ENCODE results near the gene COL4A2. TPM values are rescaled to one million over a fixed set of nuclear protein-coding genes. Genes with fewer than 3 reads are reported as not detected.

The COL4A2 gene
- total RNA-seq, 1 experiment from 2014 or later: 66.0 TPM

- ChIA-PET POLR2A (no interaction called here), CTCF (interaction anchor here (0.7 to 1.3 kb wide), 3 partner anchors 10 to 51 kb away, joined by 3 to 4 read pairs (median 3); no protein-coding TSS in a partner anchor)
- Mint-ChIP-seq H3K27ac (ENCODE audit: low read depth, unreplicated experiment) (no peak overlapping the region), H3K4me1 (ENCODE audit: insufficient read depth, unreplicated experiment) (no peaks in the 10 kb centered on the region), H3K9me3 (ENCODE audit: unreplicated experiment) (no peaks in the 10 kb centered on the region), H3K4me3 (ENCODE audit: unreplicated experiment) (no peak overlapping the region), H3K27me3 (ENCODE audit: insufficient read depth, unreplicated experiment) (no peaks in the 10 kb centered on the region), H3K36me3 (ENCODE audit: insufficient read depth, unreplicated experiment) (peaks cover 12% of the 10 kb centered on the region)
- BruUV-seq (replicated peaks): no TSS peak
- intact Hi-C loops (cut with micrococcal nuclease): no loop called here
- TF ChIP-seq CTCF (IDR thresholded peaks at IDR 0.05; ENCODE audit: unreplicated experiment): no peak
- no peak for DNase-seq (ENCODE audit: unreplicated experiment)
Measured at GRCh38 chr13:110360598-110360997, 53.5 kb downstream of the COL4A2 start.

- no TSS peak for BruUV-seq (replicated peaks)
- H3K4me1 Mint-ChIP-seq (ENCODE audit: insufficient read depth, unreplicated experiment): no peaks in the 10 kb centered on the region
- no peak for TF ChIP-seq CTCF (IDR thresholded peaks at IDR 0.05; ENCODE audit: unreplicated experiment)
- ChIA-PET POLR2A (no interaction called here), CTCF (interaction anchor here (0.7 to 1.3 kb wide), 3 partner anchors 9 to 50 kb away, joined by 3 to 4 read pairs (median 3); no protein-coding TSS in a partner anchor)
- H3K27ac Mint-ChIP-seq (ENCODE audit: low read depth, unreplicated experiment): no peak overlapping the region
- no peak overlapping the region for H3K4me3 Mint-ChIP-seq (ENCODE audit: unreplicated experiment)
- intact Hi-C loops (cut with micrococcal nuclease): no loop called here
- peaks cover 12% of the 10 kb centered on the region for H3K36me3 Mint-ChIP-seq (ENCODE audit: insufficient read depth, unreplicated experiment)
- no peak for DNase-seq (ENCODE audit: unreplicated experiment)
- no peaks in the 10 kb centered on the region for H3K27me3 Mint-ChIP-seq (ENCODE audit: insufficient read depth, unreplicated experiment)
- H3K9me3 Mint-ChIP-seq (ENCODE audit: unreplicated experiment): no peaks in the 10 kb centered on the region
Measured at GRCh38 chr13:110361365-110361911, 54.4 kb downstream of the COL4A2 start.

GRCh38 chr13:110363010-110363409, 55.9 kb downstream of the COL4A2 start:
- POLR2A ChIA-PET: no interaction called here

GRCh38 chr13:110364081-110364480, 57.0 kb downstream of the COL4A2 start:
- TF ChIP-seq CTCF (IDR thresholded peaks at IDR 0.05; ENCODE audit: unreplicated experiment): no peak
- BruUV-seq (replicated peaks): no TSS peak
- peaks cover 6% of the 10 kb centered on the region for H3K36me3 Mint-ChIP-seq (ENCODE audit: insufficient read depth, unreplicated experiment)
- H3K4me1 Mint-ChIP-seq (ENCODE audit: insufficient read depth, unreplicated experiment): no peaks in the 10 kb centered on the region
- no peak overlapping the region for H3K4me3 Mint-ChIP-seq (ENCODE audit: unreplicated experiment)
- H3K27ac Mint-ChIP-seq (ENCODE audit: low read depth, unreplicated experiment): no peak overlapping the region
- CTCF ChIA-PET: interaction anchor here (0.9 kb wide), 1 partner anchor 48 kb away, joined by 3 read pairs; no protein-coding TSS in a partner anchor
- H3K9me3 Mint-ChIP-seq (ENCODE audit: unreplicated experiment): no peaks in the 10 kb centered on the region
- no peak for DNase-seq (ENCODE audit: unreplicated experiment)
- POLR2A ChIA-PET: no interaction called here
- H3K27me3 Mint-ChIP-seq (ENCODE audit: insufficient read depth, unreplicated experiment): no peaks in the 10 kb centered on the region
- intact Hi-C loops (cut with micrococcal nuclease): no loop called here

More at GRCh38 chr13:110363010-110363409, 55.9 kb downstream of the COL4A2 start:
- CTCF ChIA-PET: interaction anchor here (0.5 kb wide), 1 partner anchor 14 kb away, joined by 3 read pairs; no protein-coding TSS in a partner anchor
- peaks cover 6% of the 10 kb centered on the region for H3K36me3 Mint-ChIP-seq (ENCODE audit: insufficient read depth, unreplicated experiment)
- no peak overlapping the region for H3K4me3 Mint-ChIP-seq (ENCODE audit: unreplicated experiment)
- H3K4me1 Mint-ChIP-seq (ENCODE audit: insufficient read depth, unreplicated experiment): no peaks in the 10 kb centered on the region
- no peaks in the 10 kb centered on the region for H3K27me3 Mint-ChIP-seq (ENCODE audit: insufficient read depth, unreplicated experiment)
- BruUV-seq (replicated peaks): no TSS peak
- DNase-seq (ENCODE audit: unreplicated experiment): no peak
- H3K27ac Mint-ChIP-seq (ENCODE audit: low read depth, unreplicated experiment): no peak overlapping the region
- intact Hi-C loops (cut with micrococcal nuclease): no loop called here
- H3K9me3 Mint-ChIP-seq (ENCODE audit: unreplicated experiment): no peaks in the 10 kb centered on the region
- peak; percentile 19 for TF ChIP-seq CTCF (IDR thresholded peaks at IDR 0.05; ENCODE audit: unreplicated experiment)
